ENCODE data around the gene FAM78A.

The FAM78A gene

GRCh38 chr9:131303381-131304321 is 27.3 kb upstream of the FAM78A start:
- DNase-seq (ENCODE audit: insufficient read length, low spot score) (no peak), FAIRE-seq (no peak)

GRCh38 chr9:131302244-131303075 is 26.1 kb upstream of the FAM78A start:
- no peak for FAIRE-seq
- DNase-seq (ENCODE audit: insufficient read length, low spot score): no peak

GRCh38 chr9:131300444-131300843 is 24.1 kb upstream of the FAM78A start:
- no peak for DNase-seq (ENCODE audit: insufficient read length, low spot score)
- no peak for FAIRE-seq

- FAIRE-seq: no peak
- no peak for DNase-seq (ENCODE audit: insufficient read length, low spot score)
Observed at GRCh38 chr9:131299961-131300347, 23.6 kb upstream of the FAM78A start.

- FAIRE-seq: no peak
- no peak for DNase-seq (ENCODE audit: insufficient read length, low spot score)
Observed at GRCh38 chr9:131299346-131299960, 23.1 kb upstream of the FAM78A start.

- DNase-seq (ENCODE audit: insufficient read length, low spot score): no peak
- no peak for FAIRE-seq
Observed at GRCh38 chr9:131298816-131299215, 22.5 kb upstream of the FAM78A start.

- DNase-seq (ENCODE audit: insufficient read length, low spot score) (no peak), FAIRE-seq (no peak)
Observed at GRCh38 chr9:131298341-131298740, 22.0 kb upstream of the FAM78A start.

GRCh38 chr9:131297903-131298302 is 21.6 kb upstream of the FAM78A start:
- FAIRE-seq: no peak
- no peak for DNase-seq (ENCODE audit: insufficient read length, low spot score)

GRCh38 chr9:131296906-131297500 is 20.7 kb upstream of the FAM78A start:
- DNase-seq (ENCODE audit: insufficient read length, low spot score) (no peak), FAIRE-seq (no peak)

- FAIRE-seq (no peak), DNase-seq (ENCODE audit: insufficient read length, low spot score) (no peak)
Observed at GRCh38 chr9:131296460-131296859, 20.1 kb upstream of the FAM78A start.

- FAIRE-seq (no peak), DNase-seq (ENCODE audit: insufficient read length, low spot score) (no peak)
Observed at GRCh38 chr9:131292937-131293336, 16.6 kb upstream of the FAM78A start.

GRCh38 chr9:131291795-131292315 is 15.5 kb upstream of the FAM78A start:
- DNase-seq (ENCODE audit: insufficient read length, low spot score) (no peak), FAIRE-seq (no peak)

- FAIRE-seq: no peak
- no peak for DNase-seq (ENCODE audit: insufficient read length, low spot score)
Observed at GRCh38 chr9:131290767-131291370, 14.6 kb upstream of the FAM78A start.

GRCh38 chr9:131290036-131290766 is 13.9 kb upstream of the FAM78A start:
- FAIRE-seq: no peak

GRCh38 chr9:131289301-131290035 is 13.2 kb upstream of the FAM78A start, which contains the start of gene PLPP7:
PLPP7 (plus strand) TSS chr9:131289723; CDS start chr9:131289998, 275 bp downstream.
- DNase-seq (ENCODE audit: insufficient read length, low spot score): no peak
- no peak for FAIRE-seq

More at GRCh38 chr9:131290036-131290766, 13.9 kb upstream of the FAM78A start:
- DNase-seq (ENCODE audit: insufficient read length, low spot score): no peak

- DNase-seq (ENCODE audit: insufficient read length, low spot score) (no peak), FAIRE-seq (no peak)
Observed at GRCh38 chr9:131288217-131288616, 11.9 kb upstream of the FAM78A start.

- FAIRE-seq (no peak), DNase-seq (ENCODE audit: insufficient read length, low spot score) (no peak)
Observed at GRCh38 chr9:131287359-131287758, 11.0 kb upstream of the FAM78A start.

- DNase-seq (ENCODE audit: insufficient read length, low spot score): no peak
- FAIRE-seq: no peak
Observed at GRCh38 chr9:131284856-131285255, 8.5 kb upstream of the FAM78A start.
